SU-DHL-6 (cell line): ENCODE results near the gene TMEM273.

Source experiments
- H2AFZ ChIP-seq: fragments of 200-600 bp; sonication (generic); 2 replicates; pipeline ENCODE4 v1.6.1; 2014; ENCODE audit warnings: low read depth, mild to moderate bottlenecking, moderate library complexity, mixed read lengths, antibody characterized with exemption, low read length; ENCODE audit not compliant: severe bottlenecking
- H3F3A ChIP-seq: fragments of 200-600 bp; shearing (Covaris generic); 2 replicates; pipeline ENCODE4 v1.6.0; 2016; ENCODE audit warnings: antibody characterized with exemption, mild to moderate bottlenecking; ENCODE audit not compliant: insufficient read depth
- H3K27ac ChIP-seq: fragments of 200-600 bp; sonication (generic); 2 replicates; pipeline ENCODE4 v1.5.1; 2016; ENCODE audit warnings: low read depth, mild to moderate bottlenecking, low read length, moderate library complexity, mixed read lengths
- H3K27me3 ChIP-seq: fragments of 200-600 bp; sonication (generic), shearing (Covaris generic); 2 replicates; pipeline ENCODE4 v1.6.0; 2014; ENCODE audit warnings: mild to moderate bottlenecking, low read length
- H3K36me3 ChIP-seq: fragments of 200-600 bp; sonication (generic); 2 replicates; pipeline ENCODE4 v1.6.1; 2014; ENCODE audit warnings: mild to moderate bottlenecking, low read length, mixed read lengths
- H3K4me2 ChIP-seq: fragments of 300-600, 200-600 bp; shearing (Covaris generic), sonication (generic); 2 replicates; pipeline ENCODE4 v1.6.0; 2014; ENCODE audit warnings: low read length, low read depth, mild to moderate bottlenecking; ENCODE audit not compliant: poor library complexity, severe bottlenecking
- H3K4me3 ChIP-seq: fragments of 200-600 bp; sonication (generic); 2 replicates; pipeline ENCODE4 v1.5.1; 2014; ENCODE audit warnings: antibody characterized with exemption, low read length, mild to moderate bottlenecking, mixed read lengths; ENCODE audit not compliant: insufficient read depth, poor library complexity, severe bottlenecking
- H3K79me2 ChIP-seq: fragments of 200-600 bp; sonication (generic); 2 replicates; pipeline ENCODE4 v1.6.1; 2014; ENCODE audit warnings: mild to moderate bottlenecking, low read length, moderate library complexity; ENCODE audit not compliant: insufficient read depth
- H3K9ac ChIP-seq: fragments of 200-600 bp; sonication (generic); 2 replicates; pipeline ENCODE4 v1.7.0; 2014; ENCODE audit warnings: mild to moderate bottlenecking, low read length
- H3K9me2 ChIP-seq: fragments of 200-600 bp; sonication (generic); replicated peaks from 2 replicates; pipeline ENCODE4 v1.6.1; 2014; ENCODE audit warnings: low read length; ENCODE audit not compliant: insufficient read depth
- H3K9me3 ChIP-seq: fragments of 200-600 bp; sonication (generic); 2 replicates; pipeline ENCODE4 v1.6.1; 2014; ENCODE audit warnings: low read length, mixed read lengths; ENCODE audit not compliant: insufficient read depth
- H4K20me1 ChIP-seq: fragments of 200-600 bp; sonication (generic); 2 replicates; pipeline ENCODE4 v1.6.1; 2014; ENCODE audit warnings: low read depth, mild to moderate bottlenecking, antibody characterized with exemption, low read length, moderate library complexity, mixed read lengths
- CTCF ChIP-seq: fragments of 200-600 bp; sonication (generic); IDR thresholded peaks from one replicate; pipeline ENCODE4 v1.5.1; 2017; ENCODE audit warnings: antibody characterized with exemption, mild to moderate bottlenecking, low read length, moderate library complexity; ENCODE audit not compliant: insufficient read depth, poor library complexity, severe bottlenecking
- EZH2phosphoT487 ChIP-seq: fragments of 200-600 bp; sonication (generic), shearing (Covaris generic); conservative IDR thresholded peaks from 2 replicates; pipeline ENCODE4 v1.6.1; 2018; ENCODE audit warnings: mild to moderate bottlenecking, antibody characterized with exemption, low read length, moderate library complexity, mixed read lengths

The TMEM273 gene

GRCh38 chr10:49182776-49183175, 5.4 kb downstream of the TMEM273 start:
- no peaks in the 10 kb centered on the region; the same call in 1 of the 2 replicates for H3K27me3 ChIP-seq
- no peaks in the 10 kb centered on the region for H3K79me2 ChIP-seq
- no peaks in the 10 kb centered on the region for H3F3A ChIP-seq
- H4K20me1 ChIP-seq, result no peaks in the 10 kb centered on the region
- TF ChIP-seq CTCF, result no peak
- no peak for TF ChIP-seq EZH2phosphoT487
- no peaks in the 10 kb centered on the region for H3K9me3 ChIP-seq
- H2AFZ ChIP-seq, result no peak overlapping the region
- no peaks in the 10 kb centered on the region for H3K9me2 ChIP-seq
- H3K27ac ChIP-seq, result no peak overlapping the region
- no peak overlapping the region for H3K9ac ChIP-seq
- H3K4me2 ChIP-seq, result no peak overlapping the region
- H3K36me3 ChIP-seq, result no peaks in the 10 kb centered on the region
- H3K4me3 ChIP-seq, result no peak overlapping the region

GRCh38 chr10:49180444-49180860, 7.7 kb downstream of the TMEM273 start:
- H3K4me3 ChIP-seq, result no peak overlapping the region
- H3K27ac ChIP-seq, result no peak overlapping the region
- no peaks in the 10 kb centered on the region for H3K36me3 ChIP-seq
- H3K27me3 ChIP-seq, result no peaks in the 10 kb centered on the region
- no peaks in the 10 kb centered on the region for H3K9me2 ChIP-seq
- no peak overlapping the region for H3K4me2 ChIP-seq
- no peaks in the 10 kb centered on the region for H3K79me2 ChIP-seq
- no peak overlapping the region for H2AFZ ChIP-seq
- H3K9ac ChIP-seq, result no peak overlapping the region
- H3K9me3 ChIP-seq, result no peaks in the 10 kb centered on the region
- H3F3A ChIP-seq, result no peaks in the 10 kb centered on the region
- H4K20me1 ChIP-seq, result no peaks in the 10 kb centered on the region
- no peak for TF ChIP-seq CTCF
- no peak for TF ChIP-seq EZH2phosphoT487

- H3K27me3 ChIP-seq, result no peaks in the 10 kb centered on the region
These were observed 8.3 kb downstream of the TMEM273 start for GRCh38 chr10:49179699-49180443.

More at GRCh38 chr10:49179699-49180443, 8.3 kb downstream of the TMEM273 start:
- no peaks in the 10 kb centered on the region for H3K79me2 ChIP-seq
- H2AFZ ChIP-seq, result no peak overlapping the region
- no peak overlapping the region for H3K27ac ChIP-seq
- no peaks in the 10 kb centered on the region for H4K20me1 ChIP-seq
- H3K9me2 ChIP-seq, result no peaks in the 10 kb centered on the region
- H3K9me3 ChIP-seq, result no peaks in the 10 kb centered on the region
- no peaks in the 10 kb centered on the region for H3F3A ChIP-seq
- H3K4me3 ChIP-seq, result no peak overlapping the region
- no peak overlapping the region for H3K9ac ChIP-seq
- TF ChIP-seq CTCF (no peak), EZH2phosphoT487 (no peak)
- H3K36me3 ChIP-seq, result no peaks in the 10 kb centered on the region
- H3K4me2 ChIP-seq, result no peak overlapping the region
